GM18499 (cell line): ENCODE measurements around the gene CACNA2D3.

ENCODE experiments used
- ATAC-seq: cut with Tn5 transposase; IDR thresholded peaks from one replicate; pipeline ENCODE4 v1.9.1; 2021; ENCODE audit warnings: moderate number of reproducible peaks; ENCODE audit not compliant: insufficient read depth, unreplicated experiment

CACNA2D3 gene

DNA sequence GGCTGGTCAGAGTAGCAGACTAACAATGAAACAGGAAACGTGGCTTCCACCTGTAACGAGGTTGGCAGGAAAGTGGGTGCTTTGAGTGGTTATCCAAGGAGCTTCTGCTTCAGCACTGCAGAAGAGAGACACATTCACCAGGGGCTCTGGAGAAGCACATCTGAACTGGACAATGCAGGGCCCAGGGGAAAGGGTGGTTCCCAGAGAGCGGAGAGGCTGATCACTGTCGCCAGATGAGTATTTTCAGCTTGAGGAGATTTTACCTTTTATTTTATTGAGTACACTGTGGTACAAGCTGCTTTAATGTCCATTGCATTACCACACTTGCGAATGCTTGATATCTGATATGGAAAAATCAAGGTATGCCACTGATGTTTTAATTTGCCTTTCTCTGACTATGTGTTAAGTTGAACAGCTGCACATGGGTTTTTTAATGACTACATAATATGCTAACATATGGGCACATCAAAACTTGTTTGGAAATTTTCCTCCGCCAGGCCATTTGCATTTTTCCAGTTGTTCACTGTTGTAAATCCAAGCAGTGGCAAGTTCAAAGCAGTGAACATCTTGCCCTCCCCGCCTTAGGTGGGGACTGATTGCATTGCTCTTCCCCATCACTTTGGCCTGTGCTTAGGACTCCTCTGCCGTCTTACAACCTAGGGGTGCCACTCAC lies 753.4 kb downstream of the CACNA2D3 start:
- no peak for ATAC-seq

DNA sequence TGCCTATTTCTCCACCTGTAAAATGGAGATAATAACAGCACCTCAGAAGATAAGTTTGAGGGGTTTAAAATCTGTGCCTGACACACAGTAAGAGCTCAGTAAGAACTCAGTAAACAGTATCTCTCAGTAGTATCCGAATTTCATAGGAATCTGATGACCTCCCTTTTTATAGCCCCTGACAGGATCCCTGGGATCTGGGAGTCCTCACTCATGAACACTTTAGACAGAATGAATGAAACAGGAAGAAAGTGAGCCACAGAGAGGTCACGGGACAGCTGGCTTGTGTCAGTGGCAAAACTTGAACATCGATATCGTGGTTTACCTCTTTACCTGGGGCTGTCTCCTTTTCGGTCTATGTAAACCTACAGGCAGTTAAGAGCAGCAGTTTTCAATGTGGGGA lies 754.3 kb downstream of the CACNA2D3 start:
- no peak for ATAC-seq

GRCh38 chr3:54877730-54878129 lies 755.4 kb downstream of the CACNA2D3 start:
- no peak for ATAC-seq

DNA sequence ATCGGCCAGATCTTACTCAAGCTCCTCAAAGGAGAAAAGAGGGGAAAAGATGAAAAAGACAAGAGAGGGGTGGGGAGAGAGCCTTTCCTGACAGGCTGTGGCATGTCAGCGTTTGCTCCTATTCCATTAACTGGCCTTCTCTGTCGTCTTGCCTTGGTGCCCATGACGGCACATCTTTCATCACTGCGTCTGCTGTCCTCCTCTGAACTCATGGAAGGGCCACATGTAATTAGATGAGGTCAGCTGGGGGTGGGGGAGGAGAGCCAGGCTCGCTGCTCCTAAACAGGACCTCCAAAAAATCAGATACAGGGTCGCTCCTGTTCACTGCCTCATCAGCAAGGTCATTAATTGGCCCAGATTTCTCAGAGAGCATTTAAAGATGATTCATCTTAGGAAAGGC lies 755.8 kb downstream of the CACNA2D3 start:
- no peak for ATAC-seq

DNA sequence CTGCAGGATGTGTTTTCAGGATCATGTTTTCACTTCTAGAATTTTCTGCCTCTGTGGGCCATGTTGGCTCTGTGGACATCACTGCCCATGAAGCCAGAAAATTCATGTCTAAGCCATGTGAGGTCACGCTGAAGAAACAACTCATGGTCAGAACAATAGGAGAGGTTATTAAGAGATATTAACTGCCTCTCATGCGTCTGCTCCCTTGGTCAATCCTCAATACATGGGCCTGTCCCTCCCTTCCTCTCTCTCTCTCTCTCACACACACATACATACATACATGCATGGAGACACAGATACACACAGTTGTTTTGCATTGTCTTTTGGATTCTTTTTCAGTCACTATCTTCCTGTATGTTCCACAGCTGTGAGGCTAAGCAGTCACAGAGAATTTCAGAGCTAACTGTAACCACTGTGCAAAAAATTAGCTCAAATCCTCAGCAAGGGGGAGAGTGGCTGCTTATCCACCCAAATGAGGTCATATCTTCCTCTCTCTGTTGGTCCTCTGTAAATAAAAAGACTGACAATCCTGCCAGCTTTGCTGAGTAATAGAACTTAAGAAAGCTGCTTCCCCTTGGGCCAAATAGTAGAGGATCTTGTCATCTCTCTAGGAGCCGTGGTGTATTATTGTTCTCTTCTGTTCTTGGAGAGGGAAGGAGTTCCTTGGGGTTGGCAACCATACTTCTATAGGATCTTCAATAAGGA lies 759.9 kb downstream of the CACNA2D3 start:
- no peak for ATAC-seq

DNA sequence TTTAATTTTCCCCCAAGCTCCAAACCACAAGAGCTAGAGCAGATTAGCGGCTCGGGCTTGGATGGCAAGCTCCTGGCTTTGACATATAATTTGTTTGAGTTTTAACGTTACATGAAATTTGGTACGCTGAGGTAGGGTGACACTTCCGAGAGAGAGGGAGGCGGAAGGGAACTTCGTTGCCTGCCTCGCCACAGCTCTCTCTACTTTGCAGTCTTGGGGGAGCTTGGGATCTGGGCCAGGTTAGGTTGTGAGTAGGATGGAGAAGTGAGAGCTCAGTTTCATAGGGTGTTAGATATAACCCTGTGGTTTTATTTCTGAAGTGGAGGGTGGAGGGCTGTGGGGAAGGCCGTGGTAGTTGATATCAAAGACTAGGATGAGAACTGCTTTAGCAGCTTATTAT lies 765.8 kb downstream of the CACNA2D3 start:
- no peak for ATAC-seq

DNA sequence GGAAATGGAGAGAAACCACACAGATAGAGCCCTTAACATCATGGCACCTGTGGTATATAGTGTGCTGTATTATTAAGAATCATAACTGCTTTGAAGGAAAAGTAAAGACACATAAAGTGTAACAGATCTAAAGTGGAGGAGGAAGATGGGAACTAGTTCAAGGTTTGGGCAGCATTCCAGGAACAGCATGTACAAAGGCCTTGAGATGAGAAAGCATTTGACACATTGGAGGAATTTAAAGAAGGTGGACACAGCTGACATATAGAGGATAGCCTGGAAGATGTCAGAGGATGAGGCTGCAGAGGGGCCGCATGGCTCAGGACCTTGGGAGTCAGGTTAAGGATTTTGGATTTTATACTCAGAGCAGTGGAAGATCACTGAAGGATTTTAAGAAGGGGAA lies 766.5 kb downstream of the CACNA2D3 start:
- ATAC-seq: no peak

- ATAC-seq: no peak
Observed at GRCh38 chr3:54889731-54890130, 767.4 kb downstream of the CACNA2D3 start.

DNA sequence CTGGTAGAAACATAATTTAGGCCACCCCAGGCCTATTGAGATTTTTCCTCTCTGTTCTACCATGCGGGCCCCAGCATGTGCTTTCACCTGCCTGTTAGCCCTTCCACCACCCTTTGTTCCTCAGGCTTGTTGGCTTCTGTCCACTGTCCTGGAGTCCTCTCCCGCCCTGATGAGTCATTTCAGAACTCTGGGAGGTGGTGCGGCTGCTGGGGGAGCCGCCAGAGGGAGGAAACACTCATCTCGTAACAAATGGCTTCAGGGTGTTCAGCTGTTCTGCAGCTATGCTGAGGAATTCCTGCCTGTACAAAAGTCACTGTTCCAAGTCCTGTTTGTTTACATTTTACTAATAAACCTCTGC lies 769.2 kb downstream of the CACNA2D3 start:
- no peak for ATAC-seq

- ATAC-seq: no peak
Observed at GRCh38 chr3:54892168-54892567, 769.8 kb downstream of the CACNA2D3 start.

- no peak for ATAC-seq
Observed at GRCh38 chr3:54895613-54896012, 773.3 kb downstream of the CACNA2D3 start.

DNA sequence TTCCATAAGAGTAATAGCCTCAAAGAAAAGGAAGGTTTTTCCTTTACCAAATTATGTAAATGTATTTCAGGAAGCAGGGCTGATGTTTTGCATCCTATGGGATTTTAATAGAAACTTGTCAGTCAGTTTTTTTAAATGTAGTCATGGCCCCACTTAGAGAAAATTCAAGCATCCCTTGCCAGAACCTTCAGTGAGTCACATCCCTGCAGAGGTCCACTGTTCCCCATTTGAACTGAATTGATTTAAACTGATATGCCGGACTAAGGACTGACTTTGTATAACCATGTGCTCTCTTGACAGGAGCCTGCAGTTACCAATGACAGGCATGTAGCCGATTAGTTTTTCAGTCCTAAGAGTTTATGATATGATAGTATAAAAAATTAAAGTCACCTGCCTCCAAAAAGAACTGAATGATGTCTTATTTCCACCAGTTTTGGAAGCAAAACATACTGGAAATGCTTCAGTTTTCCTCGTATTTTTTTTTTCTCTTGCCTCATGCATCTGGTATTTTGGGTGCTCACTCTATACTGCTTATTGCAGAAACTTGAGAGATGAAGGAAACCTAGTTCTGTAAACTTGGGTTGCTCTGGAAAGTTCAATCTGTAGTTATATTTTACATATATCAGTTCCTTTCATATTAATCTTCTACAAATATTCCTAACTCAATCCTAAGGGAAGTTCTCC lies 774.8 kb downstream of the CACNA2D3 start:
- ATAC-seq: no peak

DNA sequence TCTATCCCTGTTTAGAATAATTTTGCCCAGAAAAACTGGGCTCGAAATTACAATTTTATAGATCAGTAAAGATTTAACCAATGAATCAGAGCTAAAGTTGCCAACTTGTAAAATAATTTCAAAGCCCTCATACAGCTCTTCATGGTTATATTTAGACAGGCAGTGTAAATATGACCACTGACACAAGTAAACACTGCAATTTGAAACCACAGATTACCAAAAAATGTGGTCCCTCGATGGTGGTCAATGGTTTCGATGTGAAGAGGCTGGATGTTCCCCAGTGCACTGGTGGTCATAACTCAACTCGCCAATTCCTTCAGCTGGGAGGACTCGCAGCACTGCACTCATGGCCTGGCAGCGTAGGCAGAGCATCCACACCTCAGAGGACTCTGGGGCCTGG lies 776.9 kb downstream of the CACNA2D3 start:
- no peak for ATAC-seq

GRCh38 chr3:54900838-54901591 lies 778.7 kb downstream of the CACNA2D3 start:
- ATAC-seq: no peak

DNA sequence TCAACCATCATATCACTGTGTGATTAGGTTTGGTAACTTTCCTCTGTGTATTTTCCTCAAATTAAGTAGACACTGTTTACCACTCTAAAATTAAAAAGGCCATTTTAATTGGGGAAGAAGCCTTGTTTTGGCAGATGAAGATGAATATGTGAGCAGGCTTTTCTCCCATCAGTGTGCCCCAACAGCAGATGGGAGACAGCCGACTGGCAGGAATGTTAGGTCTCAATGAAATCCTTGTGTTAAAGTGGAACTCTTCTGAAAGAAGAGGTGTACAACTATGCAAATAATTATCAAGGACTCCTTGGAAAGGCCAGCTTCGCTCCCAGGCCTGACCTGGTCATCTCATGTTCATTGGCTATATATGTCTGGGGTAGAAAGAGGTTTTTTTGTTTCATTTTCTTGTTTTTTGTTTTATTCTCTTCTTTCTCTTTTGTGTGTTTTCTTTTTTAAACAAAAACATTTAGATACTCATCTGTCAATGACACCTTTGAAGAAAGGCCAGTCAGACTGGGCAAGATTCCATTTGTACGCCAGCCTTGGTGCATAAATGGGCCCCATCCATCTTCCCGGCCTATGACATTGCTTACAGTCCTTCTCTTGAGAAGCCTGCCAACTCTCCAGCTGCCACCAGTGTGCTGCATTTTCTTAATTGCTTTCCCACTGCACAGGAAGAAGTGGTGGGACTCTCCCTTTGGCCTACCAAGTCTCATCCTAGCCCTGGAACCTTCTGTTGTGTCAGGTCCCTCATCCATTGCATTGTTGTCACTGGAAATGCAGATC lies 779.7 kb downstream of the CACNA2D3 start:
- ATAC-seq: no peak

DNA sequence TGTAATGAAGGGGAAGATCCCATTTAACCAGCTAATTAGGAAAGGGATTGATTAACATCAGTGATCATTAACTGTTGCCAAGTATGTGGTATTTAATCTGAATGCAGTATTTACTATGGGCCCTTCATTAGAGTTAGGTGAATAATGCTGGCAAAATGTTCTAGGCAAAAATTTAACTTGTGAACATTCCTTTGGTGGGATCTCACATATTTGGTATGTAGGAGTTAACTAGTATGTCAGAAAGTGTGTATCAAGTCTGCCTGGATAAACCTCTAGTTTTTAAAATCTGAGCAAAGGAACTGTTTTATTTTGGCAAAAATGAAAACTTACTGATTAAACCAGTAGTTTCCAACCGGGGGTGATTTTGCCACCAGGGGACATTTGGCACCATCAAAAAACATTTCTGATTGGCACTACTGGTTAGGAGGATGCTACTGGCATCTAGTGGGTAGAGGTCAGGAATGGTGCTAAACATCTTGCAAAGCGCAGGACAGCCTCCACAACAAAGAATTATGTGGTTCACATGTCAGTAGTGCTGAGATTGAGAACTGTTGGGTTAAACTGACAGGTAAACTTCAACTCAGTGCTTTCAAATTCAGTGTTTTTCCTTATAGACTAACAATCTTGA lies 783.0 kb downstream of the CACNA2D3 start:
- no peak for ATAC-seq

GRCh38 chr3:54905920-54906319 lies 783.6 kb downstream of the CACNA2D3 start:
- ATAC-seq: no peak

- ATAC-seq: no peak
Observed at GRCh38 chr3:54906763-54907162, 784.4 kb downstream of the CACNA2D3 start.

GRCh38 chr3:54909191-54909590 lies 786.8 kb downstream of the CACNA2D3 start:
- no peak for ATAC-seq

DNA sequence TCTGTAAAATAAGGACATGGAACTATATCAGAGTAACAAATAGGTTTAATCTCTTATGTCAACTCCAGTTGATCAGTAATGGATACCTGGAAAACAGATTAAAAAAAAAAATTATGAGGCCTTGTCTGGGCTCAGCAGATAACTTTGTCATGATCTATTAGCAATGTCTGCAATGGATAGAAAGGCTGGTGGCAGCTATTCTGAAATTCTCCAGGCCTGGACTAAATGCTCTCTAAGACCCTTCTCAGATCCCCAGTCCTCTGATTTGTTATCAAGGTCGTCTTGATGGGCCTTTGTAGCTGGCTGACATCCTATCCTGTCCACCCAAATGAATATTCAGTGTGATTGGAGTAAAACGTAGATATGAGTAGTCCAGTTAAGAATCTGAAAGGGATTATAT lies 791.8 kb downstream of the CACNA2D3 start:
- no peak for ATAC-seq
